Lower leg skin (tissue), 3 donors: ENCODE measurements around the gene DUSP9.

Source experiments
- CTCF ChIP-seq, 3 donors: fragments of 450-650 bp; IDR thresholded peaks; one replicate each; pipeline ENCODE4 v1.5.1; 2016; ENCODE audit warnings: antibody characterized with exemption in 3 of 3, mild to moderate bottlenecking in 3 of 3, moderate library complexity in 2 of 3
- POLR2A ChIP-seq, 2 donors: fragments of 450-650 bp; IDR thresholded peaks; one replicate each; pipeline ENCODE4 v1.6.1; 2016 to 2017; ENCODE audit warnings: antibody characterized with exemption in 2 of 2, mild to moderate bottlenecking in 1 of 2, moderate library complexity in 1 of 2

GRCh38 chrX:153643431-153644351, 3.3 kb upstream of the DUSP9 start:
- TF ChIP-seq CTCF (IDR thresholded peaks at IDR 0.05) (no peak), POLR2A (IDR thresholded peaks at IDR 0.05) (no peak)
